Keratinocyte (primary cell): ENCODE measurements around the gene MIER3. TPM values are rescaled to one million over a fixed set of nuclear protein-coding genes. Genes with fewer than 3 reads are reported as not detected.

Source experiments
- DNase-seq: peaks from one replicate; pipeline ENCODE4 v3.0.0-alpha.2; 2011; ENCODE audit warnings: low read depth, missing footprints, low spot score
- FAIRE-seq: peaks from 2 replicates; lab custom pipeline; 2011; peaks lifted over from hg19 to GRCh38; lab: Jason Lieb, UNC
- H2AFZ ChIP-seq: 2 replicates; pipeline ENCODE4 v1.6.0; 2012; ENCODE audit warnings: low read length, control low read depth, inconsistent platforms; ENCODE audit not compliant: control insufficient read depth
- H3K27ac ChIP-seq: 2 replicates; pipeline ENCODE4 v1.5.1; 2011; ENCODE audit warnings: low read length; ENCODE audit not compliant: control insufficient read depth, insufficient read depth
- H3K27me3 ChIP-seq: 3 replicates; pipeline ENCODE4 v1.6.0; 2011; ENCODE audit warnings: low read length; ENCODE audit not compliant: control insufficient read depth, insufficient read depth; ENCODE audit errors: extremely low read depth
- H3K36me3 ChIP-seq, 2 experiments: 2 replicates in 1 of 2; 3 replicates in 1 of 2; pipeline ENCODE4 v1.5.1; 2011; ENCODE audit warnings: low read length in 2 of 2, mild to moderate bottlenecking in 1 of 2; ENCODE audit not compliant: control insufficient read depth in 2 of 2, insufficient read depth in 2 of 2; ENCODE audit errors: extremely low read depth in 1 of 2
- H3K4me1 ChIP-seq: 3 replicates; pipeline ENCODE4 v1.5.1; 2011; ENCODE audit warnings: low read length; ENCODE audit not compliant: control insufficient read depth, insufficient read depth; ENCODE audit errors: extremely low read depth
- H3K4me2 ChIP-seq: 3 replicates; pipeline ENCODE4 v1.6.0; 2011; ENCODE audit warnings: low read depth, low read length; ENCODE audit not compliant: control insufficient read depth, insufficient read depth; ENCODE audit errors: extremely low read depth
- H3K4me3 ChIP-seq, 3 experiments: fragments of 200-600 bp in 1 of 3; sonication (generic) in 1 of 3; 2 replicates in 2 of 3; 3 replicates in 1 of 3; pipeline ENCODE4 v1.5.1; 2011 to 2016; ENCODE audit warnings: low read length in 3 of 3, mild to moderate bottlenecking in 3 of 3, control low read depth in 2 of 3, inconsistent platforms in 1 of 3, low read depth in 1 of 3, mixed read lengths in 1 of 3, mixed run types in 1 of 3, moderate library complexity in 1 of 3; ENCODE audit not compliant: control insufficient read depth in 2 of 3, insufficient read depth in 2 of 3; ENCODE audit errors: extremely low read depth in 1 of 3
- H3K79me2 ChIP-seq: 2 replicates; pipeline ENCODE4 v1.6.0; 2012; ENCODE audit warnings: low read length; ENCODE audit not compliant: control insufficient read depth, insufficient read depth
- H3K9ac ChIP-seq: 3 replicates; pipeline ENCODE4 v1.6.0; 2011; ENCODE audit warnings: low read length; ENCODE audit not compliant: control insufficient read depth, insufficient read depth; ENCODE audit errors: extremely low read depth
- H3K9me1 ChIP-seq: 3 replicates; pipeline ENCODE4 v1.6.0; 2011; ENCODE audit warnings: low read length; ENCODE audit not compliant: control insufficient read depth, insufficient read depth; ENCODE audit errors: extremely low read depth
- H3K9me3 ChIP-seq: 2 replicates; pipeline ENCODE4 v1.5.1; 2012; ENCODE audit warnings: low read depth, low read length; ENCODE audit not compliant: control insufficient read depth
- H4K20me1 ChIP-seq: 3 replicates; pipeline ENCODE4 v1.6.0; 2011; ENCODE audit warnings: low read length; ENCODE audit not compliant: control insufficient read depth, insufficient read depth; ENCODE audit errors: extremely low read depth
- CTCF ChIP-seq, 3 experiments: IDR thresholded peaks in 1 of 3; conservative IDR thresholded peaks in 1 of 3; optimal IDR thresholded peaks in 1 of 3; 2 replicates in 2 of 3; 3 replicates in 1 of 3; pipeline versions ENCODE3 to v1.5.1; 2011; ENCODE audit warnings: low read length in 3 of 3, mild to moderate bottlenecking in 3 of 3, moderate library complexity in 2 of 3, control low read depth in 1 of 3, inconsistent platforms in 1 of 3; ENCODE audit not compliant: insufficient read depth in 2 of 3; ENCODE audit errors: extremely low read depth in 1 of 3
- EZH2 ChIP-seq: IDR thresholded peaks from one replicate; pipeline ENCODE4 v1.6.1; 2012; ENCODE audit warnings: inconsistent platforms, mild to moderate bottlenecking, low read length, moderate library complexity
- dilution Hi-C: fragments of 300-500 bp; cut with MboI; formaldehyde crosslinking; loops from one replicate; pipeline ENCODE4 v1.7.0; 2020; ENCODE audit warnings: low sequenced_read_pairs; ENCODE audit not compliant: extremely low pct_ligation_motif_present
- polyA plus RNA-seq, 5 experiments: library from polyadenylated mRNA; depleted of rRNA in 3 of 5; stranded (reverse) in 3 of 5; stranded (forward) in 1 of 5; unstranded in 1 of 5; fragments of >200 nt; gene quantifications; 1 replicate in 1 of 5; 2 replicates in 3 of 5; 3 replicates in 1 of 5; pipeline versions ENCODE4 v1.2.1 to v1.2.3, GENCODE V29; 2011 to 2012; ENCODE audit warnings: missing spikeins in 2 of 5, low read depth in 1 of 5, low replicate concordance in 1 of 5

MIER3 gene
- polyA plus RNA-seq, 1 donor (not counting 4 experiments of a cell fraction or from before 2014, with no cell fraction given) = 13.3 TPM

- H3K27me3 ChIP-seq = no peaks in the 10 kb centered on the region
- H3K27ac ChIP-seq = no peak overlapping the region
- H2AFZ ChIP-seq = no peak overlapping the region
- no peak overlapping the region for H3K9ac ChIP-seq
- H3K4me1 ChIP-seq = peaks cover 6% of the 10 kb centered on the region
- no peaks in the 10 kb centered on the region for H3K9me1 ChIP-seq
- FAIRE-seq (no peak), DNase-seq (no peak)
- H3K4me3 ChIP-seq = no peak overlapping the region
- TF ChIP-seq CTCF (optimal IDR thresholded peaks at IDR 0.05 in 1 of 3, IDR thresholded peaks at IDR 0.05 in 1 of 3, conservative IDR thresholded peaks at IDR 0.05 in 1 of 3; ENCODE audit: extremely low read depth in 1 of 3, insufficient read depth in 2 of 3, low read length in 3 of 3) = no peak
- TF ChIP-seq EZH2 = no peak
- no peak overlapping the region for H3K4me2 ChIP-seq
- no peaks in the 10 kb centered on the region for H4K20me1 ChIP-seq
- H3K79me2 ChIP-seq = peaks cover 23% of the 10 kb centered on the region
- no peaks in the 10 kb centered on the region for H3K9me3 ChIP-seq
- H3K36me3 ChIP-seq = peaks cover 7 to 14% of the 10 kb centered on the region in 2 experiments
- dilution Hi-C loops = no loop called here
Measured at GRCh38 chr5:56947052-56947451, 4.9 kb downstream of the MIER3 start.

- Histone ChIP-seq H3K27me3 (no peaks in the 10 kb centered on the region), H3K27ac (no peak overlapping the region), H4K20me1 (no peaks in the 10 kb centered on the region), H3K4me2 (no peak overlapping the region), H3K9me3 (no peaks in the 10 kb centered on the region), H2AFZ (no peak overlapping the region), H3K9ac (no peak overlapping the region), H3K36me3 (peaks cover 15 to 31% of the 10 kb centered on the region in 2 experiments), H3K79me2 (no peaks in the 10 kb centered on the region), H3K9me1 (no peaks in the 10 kb centered on the region), H3K4me3 (no peak overlapping the region), H3K4me1 (no peaks in the 10 kb centered on the region)
- DNase-seq (no peak), FAIRE-seq (no peak)
- TF ChIP-seq CTCF (optimal IDR thresholded peaks at IDR 0.05 in 1 of 3, IDR thresholded peaks at IDR 0.05 in 1 of 3, conservative IDR thresholded peaks at IDR 0.05 in 1 of 3; ENCODE audit: extremely low read depth in 1 of 3, insufficient read depth in 2 of 3, low read length in 3 of 3) (no peak), EZH2 (no peak)
- dilution Hi-C loops = no loop called here
Measured at GRCh38 chr5:56941981-56942380, 9.9 kb downstream of the MIER3 start.
